Stimulated activated CD8-positive, alpha-beta memory T cell treated with anti-CD3 and anti-CD28 coated beads, Interleukin-15, amount 100 ng/mL, for 4 hours (primary cell): ENCODE results near the gene RAD23A.
"Not testable (repeated sequence)": the region's sequence is repeated elsewhere in the genome, so short reads cannot be mapped to it uniquely, and the experiment has no call there.

Experiments
- DNase-seq, 2 donors: peaks; one replicate each; pipeline ENCODE4 v3.0.0-alpha.2; 2020; ENCODE audit warnings: low read depth in 2 of 2

Gene RAD23A

GRCh38 chr19:12955575-12955974 lies 9.9 kb downstream of the RAD23A start:
- DNase-seq = not testable (repeated sequence)

DNA sequence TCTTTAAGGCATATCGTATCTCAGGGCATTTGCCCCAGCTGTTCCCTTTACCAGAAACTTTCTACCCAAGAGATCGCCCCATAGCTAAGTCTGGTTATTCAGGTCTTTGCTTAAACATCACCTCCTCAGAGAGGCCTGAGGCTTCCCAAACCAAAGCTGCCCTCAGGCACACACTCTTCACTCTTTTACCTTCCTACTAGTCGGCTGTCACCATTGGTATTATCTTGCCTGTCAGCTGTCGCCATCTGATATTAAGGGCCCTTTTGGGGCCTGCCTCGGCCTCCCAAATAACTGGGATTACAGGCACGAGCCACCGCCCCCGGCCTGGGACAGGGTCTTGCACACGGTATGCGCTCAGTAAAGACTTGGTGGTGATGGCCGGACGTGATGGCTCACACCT lies 10.3 kb downstream of the RAD23A start:
- DNase-seq = no peak

DNA sequence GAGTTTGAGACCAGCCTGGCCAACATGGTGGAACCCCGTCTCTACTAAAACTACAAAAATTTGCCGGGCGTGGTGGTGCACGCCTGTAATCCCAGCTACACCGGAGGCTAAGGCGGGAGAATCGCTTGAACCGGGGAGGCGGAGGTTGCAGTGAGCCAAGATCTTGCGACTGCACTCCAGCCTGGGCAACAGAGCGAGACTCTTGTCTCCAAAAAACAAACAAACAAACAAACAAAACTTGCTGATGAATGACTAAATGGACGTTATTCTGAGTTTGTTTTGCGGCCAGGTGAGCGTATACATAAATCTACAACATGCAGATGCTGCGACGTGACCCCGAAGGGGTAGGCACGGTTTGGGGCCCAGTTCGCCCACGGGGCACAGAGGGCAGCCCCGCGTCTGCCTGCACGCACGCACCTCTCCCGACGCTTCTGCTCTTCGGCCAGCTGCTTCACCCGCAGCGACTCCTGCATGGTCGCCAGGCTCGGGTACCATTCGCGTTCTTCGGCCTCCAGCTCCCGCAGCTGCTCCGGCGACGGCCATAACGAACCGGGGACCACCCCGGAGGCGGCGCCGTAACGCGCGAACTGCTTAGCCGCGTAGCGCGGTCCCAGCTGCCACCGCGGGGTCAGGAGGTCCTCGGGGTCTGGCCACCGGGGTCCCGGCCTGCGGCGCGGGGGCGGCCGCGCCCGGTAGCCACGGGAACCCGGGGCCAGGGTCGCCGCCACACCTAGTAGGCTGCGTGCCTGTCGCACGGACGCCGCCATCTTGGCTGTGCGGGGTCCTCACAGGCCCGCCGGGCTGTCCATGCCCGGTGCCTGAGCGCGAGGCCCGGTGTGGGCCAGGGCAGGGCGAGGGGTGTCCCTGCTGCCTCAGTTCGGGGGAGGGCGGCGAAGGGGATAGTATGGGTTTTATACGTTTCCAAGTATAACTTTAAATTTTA lies 11.1 kb downstream of the RAD23A start, which contains the start of gene GADD45GIP1:
TSS of gene GADD45GIP1 (minus strand) at position 778 of the 943 bp plus-strand sequence. CDS start at position 767, 11 bp downstream.
- DNase-seq = peak; percentile 66

- DNase-seq = not testable (repeated sequence)
These were observed 11.8 kb downstream of the RAD23A start for GRCh38 chr19:12957389-12957952.

- DNase-seq = no peak
These were observed 13.8 kb downstream of the RAD23A start for GRCh38 chr19:12959481-12959880.

DNA sequence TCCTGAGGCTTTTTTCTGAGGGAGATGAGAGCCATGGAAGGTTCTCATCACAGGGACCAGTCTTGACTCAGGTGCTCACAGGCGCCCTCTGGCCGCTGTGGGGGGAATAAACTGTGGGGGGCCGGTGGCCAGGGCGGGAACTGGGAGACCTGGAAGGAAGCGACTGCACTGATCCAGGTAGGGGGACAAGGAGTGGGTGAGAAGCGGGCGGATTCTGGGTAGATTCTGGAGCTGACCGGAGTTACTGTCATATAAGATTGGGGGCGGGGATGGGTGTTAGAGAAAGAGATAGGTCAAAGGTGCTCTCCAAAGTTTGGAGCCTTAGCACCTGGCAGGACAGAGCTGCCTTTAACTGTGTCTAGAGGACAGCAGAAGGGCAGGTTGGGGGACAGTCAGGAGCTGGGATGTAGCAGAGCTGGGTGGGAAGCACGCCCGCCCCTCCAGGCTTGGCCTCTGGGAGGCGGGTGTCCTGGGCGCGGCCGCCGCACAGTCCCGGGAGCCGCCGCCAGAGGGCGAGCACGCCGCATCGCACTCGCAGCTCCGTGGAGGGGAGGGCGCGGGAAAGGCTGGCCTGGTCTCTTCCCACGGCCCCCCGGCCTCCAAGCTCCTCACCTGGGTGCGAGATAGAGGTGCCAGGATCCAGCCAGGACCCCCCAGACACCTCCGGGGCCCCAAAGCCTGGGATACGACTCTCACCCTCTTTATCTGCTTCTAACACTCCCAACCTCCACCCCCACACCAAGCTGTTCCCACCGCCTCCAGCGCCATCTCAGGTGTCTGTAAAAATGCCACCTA lies 19.6 kb downstream of the RAD23A start:
- DNase-seq = peak; percentile 55 to 59

GRCh38 chr19:12965812-12966135 lies 20.1 kb downstream of the RAD23A start:
- DNase-seq = no peak

DNA sequence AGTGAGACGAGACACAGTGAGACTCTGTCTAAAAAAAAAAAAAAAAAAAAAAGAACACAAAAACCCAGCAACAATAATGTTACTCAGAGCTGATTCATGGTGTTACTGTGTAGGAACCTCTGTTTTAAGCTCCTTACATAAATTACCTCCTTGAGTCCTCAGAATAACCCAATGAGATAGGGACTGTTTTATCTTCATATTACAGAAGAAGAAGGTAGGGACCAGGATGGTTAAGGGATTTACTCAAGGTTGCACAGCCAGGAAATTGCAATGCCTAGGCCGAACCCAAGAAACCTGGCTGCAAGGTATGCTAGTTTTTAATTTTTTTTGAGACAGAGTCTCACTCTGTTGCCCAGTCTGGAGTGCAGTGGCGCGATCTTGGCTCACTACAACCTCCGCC lies 22.2 kb downstream of the RAD23A start:
- DNase-seq = no peak

- no peak for DNase-seq
These were observed 23.8 kb downstream of the RAD23A start, which contains the start of gene DAND5 for GRCh38 chr19:12969292-12969988. TSS of gene DAND5 (plus strand) at chr19:12969576. CDS start at chr19:12969661, 85 bp downstream.

GRCh38 chr19:12970070-12970820 lies 24.6 kb downstream of the RAD23A start:
- no peak for DNase-seq

DNA sequence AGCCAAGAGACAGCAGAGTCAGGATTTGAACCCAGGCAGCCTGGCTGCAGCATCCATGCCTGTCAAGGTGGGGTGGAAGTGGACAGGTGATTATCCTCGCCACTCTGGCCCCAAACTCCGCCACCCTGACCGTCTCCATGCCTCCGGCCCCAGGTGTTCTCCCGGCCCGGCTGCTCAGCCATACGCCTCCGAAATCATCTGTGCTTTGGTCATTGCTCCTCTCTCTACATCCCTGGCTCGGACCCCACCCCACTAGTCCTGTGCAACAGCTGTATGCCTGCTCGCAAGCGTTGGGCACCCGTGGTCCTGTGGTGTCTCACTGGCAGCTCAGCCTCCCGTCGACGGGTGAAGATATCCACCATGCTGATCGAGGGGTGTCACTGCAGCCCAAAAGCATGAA lies 27.6 kb downstream of the RAD23A start:
- DNase-seq = no peak

- DNase-seq = no peak
These were observed 28.9 kb downstream of the RAD23A start for GRCh38 chr19:12974301-12975220.

- no peak for DNase-seq
These were observed 29.6 kb downstream of the RAD23A start for GRCh38 chr19:12975221-12975741.

DNA sequence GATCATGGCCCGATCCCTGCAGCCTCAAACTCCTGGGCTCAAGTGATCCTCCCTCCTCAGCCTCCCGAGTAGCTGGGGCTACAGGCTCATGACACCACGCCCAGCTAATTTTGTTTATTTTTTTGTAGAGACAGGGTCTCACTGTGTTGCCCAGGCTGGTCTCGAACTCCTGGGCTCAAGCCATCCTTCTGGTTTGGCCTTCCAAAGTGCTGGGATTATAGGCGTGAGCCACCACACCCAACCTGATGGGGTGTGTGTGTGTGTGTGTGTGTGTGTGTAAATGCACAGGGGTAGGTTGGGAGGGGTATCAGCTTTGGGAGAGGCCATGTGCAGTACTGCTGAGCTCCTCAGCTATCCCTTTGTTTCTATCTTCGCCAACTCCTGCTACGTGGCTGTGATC lies 30.4 kb downstream of the RAD23A start:
- not testable (repeated sequence) for DNase-seq

DNA sequence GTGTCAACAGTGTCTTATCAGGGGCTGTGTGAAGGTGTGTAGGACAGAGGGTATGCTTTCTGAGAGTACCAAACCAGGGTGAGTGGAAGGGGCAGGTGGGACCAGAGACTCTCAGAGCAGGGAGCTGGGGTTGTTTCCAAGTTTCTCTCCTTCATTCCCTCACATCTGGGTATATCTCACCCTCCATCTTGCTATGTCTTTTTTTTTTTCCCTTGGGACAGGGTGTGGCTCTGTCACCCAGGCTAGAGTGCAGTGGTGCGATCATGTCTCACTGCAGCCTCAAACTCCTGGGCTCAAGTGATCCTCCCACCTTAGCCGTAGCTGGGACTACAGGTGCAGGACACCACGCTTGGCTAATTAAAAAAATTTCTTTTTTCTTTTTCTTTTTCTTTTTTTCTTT lies 34.3 kb downstream of the RAD23A start:
- no peak for DNase-seq

- no peak for DNase-seq
These were observed 37.0 kb downstream of the RAD23A start for GRCh38 chr19:12982648-12983047.

- DNase-seq = no peak
These were observed 37.4 kb downstream of the RAD23A start for GRCh38 chr19:12983091-12983490.

- peak; percentile 43 to 56 for DNase-seq
These were observed 38.0 kb downstream of the RAD23A start for GRCh38 chr19:12983542-12984142.

- no peak for DNase-seq
These were observed 38.5 kb downstream of the RAD23A start for GRCh38 chr19:12984143-12984627.
